ENCODE measurements around the gene HSD17B1. TPM values are rescaled to one million over a fixed set of nuclear protein-coding genes. Genes with fewer than 3 reads are reported as not detected.

Gene HSD17B1
- total and polyA plus RNA-seq, 2 of the 13 experiments (the other 11 are each of a cell fraction or from before 2014, with no cell fraction given), result 0.54 to 0.93 TPM

GRCh38 chr17:42522263-42522790 is 30.4 kb upstream of the HSD17B1 start:
- no peaks in the 10 kb centered on the region for H4K20me1 ChIP-seq (ENCODE audit: insufficient read depth, low read length)
- H3K4me3 ChIP-seq (replicated peaks in 1 of 3; ENCODE audit: insufficient read depth in 1 of 3, low read depth in 2 of 3, low read length in 3 of 3), result no peak overlapping the region; a peak in 1 of 6 replicates
- peak overlapping the region; percentile 33 for H3K9ac ChIP-seq (ENCODE audit: insufficient read depth, low read depth, low read length)
- BruUV-seq (replicated peaks), result no TSS peak
- in situ Hi-C loops (cut with HindIII; ENCODE audit: extremely low pct_ligation_motif_present, low pct_unique_long_range_greater_than_20kb), result loop anchor here (5.0 kb wide), 1 partner anchor 200 kb away; no protein-coding TSS in a partner anchor
- intact Hi-C loops (cut with micrococcal nuclease; ENCODE audit: unreplicated experiment), result no loop called here
- FAIRE-seq, result no peak
- 47% methylated on average over 9 of the region's 9 CpGs for WGBS (ENCODE audit: low lambda C conversion rate)
- H3K27me3 ChIP-seq (ENCODE audit: control insufficient read depth in 1 of 2, insufficient read depth in 2 of 2, low read length in 2 of 2), result no peaks in the 10 kb centered on the region
- no peaks in the 10 kb centered on the region for H3K79me2 ChIP-seq (ENCODE audit: insufficient read depth, low read length)
- peaks cover 4 to 7% of the 10 kb centered on the region in 2 experiments; a peak in 4 of 5 replicates for H3K36me3 ChIP-seq (replicated peaks in 1 of 2; ENCODE audit: control insufficient read depth in 1 of 2, insufficient read depth in 2 of 2, low read length in 2 of 2)
- POLR2A ChIA-PET, result interaction anchor here (0.5 to 1.8 kb wide), 9 partner anchors 8 to 688 kb away, joined by 3 to 15 read pairs (median 4); partner anchors contain the start of genes CAVIN1, NAGLU and STAT3
- peaks cover 94% of the 10 kb centered on the region for H3K4me1 ChIP-seq (ENCODE audit: insufficient read depth, low read length)
- peak overlapping the region; percentile 47 for H3K4me2 ChIP-seq (ENCODE audit: low read depth, low read length)
- H2AFZ ChIP-seq (ENCODE audit: low read length), result no peak overlapping the region
- DNase-seq (ENCODE audit: low spot score), result peak; percentile 57
- no peaks in the 10 kb centered on the region for H3K9me3 ChIP-seq (ENCODE audit: low read length)
- H3K27ac ChIP-seq (ENCODE audit: extremely low read length, insufficient read depth, low read length), result peak overlapping the region; percentile 71
- CTCF ChIA-PET (ENCODE audit: low intra/inter-chr PET ratio, low total read pairs), result no interaction called here
- peak; percentile 38 for ATAC-seq
- 0 out of 2 replicates have a peak, but pooled peaks have one; percentile 27 for TF ChIP-seq ZNF646 (CRISPR knock-in tag; IDR thresholded peaks at IDR 0.05)
- TF ChIP-seq ZNF609 (CRISPR knock-in tag; IDR thresholded peaks at IDR 0.05; ENCODE audit: borderline replicate concordance), result no peak
- 0 out of 3 replicates have a peak, but pooled peaks have one; percentile 11 for TF ChIP-seq MXI1 (IDR thresholded peaks at IDR 0.05; ENCODE audit: borderline replicate concordance, low read depth, low read length)
- peak; percentile 34; the same call in 1 of the 2 replicates for TF ChIP-seq ELF3 (CRISPR knock-in tag; IDR thresholded peaks at IDR 0.05)
- no peak for TF ChIP-seq SMAD1 (CRISPR knock-in tag; IDR thresholded peaks at IDR 0.05; ENCODE audit: borderline replicate concordance, low read depth)
- TF ChIP-seq HNF4G (IDR thresholded peaks at IDR 0.05; ENCODE audit: borderline replicate concordance, low read depth, low read length), result peak; percentile 88
- peak; percentile 64; the same call in 1 of the 2 replicates for TF ChIP-seq HNF4G (CRISPR knock-in tag; IDR thresholded peaks at IDR 0.05; ENCODE audit: borderline replicate concordance, low read depth)
- TF ChIP-seq ISL2 (CRISPR knock-in tag; IDR thresholded peaks at IDR 0.05), result no peak
- TF ChIP-seq ZFP36L1 (CRISPR knock-in tag; IDR thresholded peaks at IDR 0.05), result no peak
- peak; percentile 87 for TF ChIP-seq NCOR1 (IDR thresholded peaks at IDR 0.05; ENCODE audit: borderline replicate concordance, low read length)
- 0 out of 2 replicates have a peak, but pooled peaks have one; percentile 21 for TF ChIP-seq SAP130 (CRISPR knock-in tag; IDR thresholded peaks at IDR 0.05; ENCODE audit: low read depth)
- no peak for TF ChIP-seq DR1 (CRISPR knock-in tag; IDR thresholded peaks at IDR 0.05)
- TF ChIP-seq ZFP36 (IDR thresholded peaks at IDR 0.05; ENCODE audit: borderline replicate concordance, low read depth, low read length, partially characterized antibody), result no peak
